GM18511 (cell line): ENCODE measurements around the gene ERV3-1.
"Not testable (repeated sequence)": the region's sequence is repeated elsewhere in the genome, so short reads cannot be mapped to it uniquely, and the experiment has no call there.

ENCODE experiments used
- ATAC-seq: cut with Tn5 transposase; IDR thresholded peaks from one replicate; pipeline ENCODE4 v1.9.1; 2021; ENCODE audit warnings: mild to moderate bottlenecking, moderate library complexity; ENCODE audit not compliant: unreplicated experiment

The ERV3-1 gene

GRCh38 chr7:65006094-65006992, at the start of gene ERV3-1:
ERV3-1 (minus strand) TSS chr7:65006687; CDS start chr7:64993026, 13,661 bp downstream.
- ATAC-seq: peak; percentile 100

- ATAC-seq: not testable (repeated sequence)
These were observed 49.3 kb upstream of the ERV3-1 start for GRCh38 chr7:65055786-65056185.

GRCh38 chr7:65054466-65054994, 48.0 kb upstream of the ERV3-1 start:
- ATAC-seq: not testable (repeated sequence)

GRCh38 chr7:65051654-65052053, 45.2 kb upstream of the ERV3-1 start:
- ATAC-seq: not testable (repeated sequence)

GRCh38 chr7:65051139-65051538, 44.7 kb upstream of the ERV3-1 start:
- ATAC-seq: not testable (repeated sequence)

- not testable (repeated sequence) for ATAC-seq
These were observed 39.8 kb upstream of the ERV3-1 start for GRCh38 chr7:65046329-65046728.

- not testable (repeated sequence) for ATAC-seq
These were observed 39.1 kb upstream of the ERV3-1 start for GRCh38 chr7:65045589-65045988.

- ATAC-seq: peak; percentile 17
These were observed 32.3 kb upstream of the ERV3-1 start for GRCh38 chr7:65038767-65039166.

GRCh38 chr7:65037740-65038688, 31.5 kb upstream of the ERV3-1 start:
- peak; percentile 90 for ATAC-seq

- ATAC-seq: not testable (repeated sequence)
These were observed 30.0 kb upstream of the ERV3-1 start for GRCh38 chr7:65036526-65036925.

- not testable (repeated sequence) for ATAC-seq
These were observed 29.0 kb upstream of the ERV3-1 start for GRCh38 chr7:65035469-65035868.

GRCh38 chr7:65034120-65034782, 27.8 kb upstream of the ERV3-1 start:
- not testable (repeated sequence) for ATAC-seq

- not testable (repeated sequence) for ATAC-seq
These were observed 26.9 kb upstream of the ERV3-1 start for GRCh38 chr7:65033391-65033790.

- ATAC-seq: not testable (repeated sequence)
These were observed 18.5 kb upstream of the ERV3-1 start for GRCh38 chr7:65025023-65025422.

- not testable (repeated sequence) for ATAC-seq
These were observed 14.5 kb upstream of the ERV3-1 start for GRCh38 chr7:65020978-65021377.

- not testable (repeated sequence) for ATAC-seq
These were observed 3.4 kb upstream of the ERV3-1 start for GRCh38 chr7:65009881-65010280.

- not testable (repeated sequence) for ATAC-seq
These were observed 2.9 kb upstream of the ERV3-1 start for GRCh38 chr7:65009394-65009793.

- peak; percentile 24 for ATAC-seq
These were observed 549 bp upstream of the ERV3-1 start for GRCh38 chr7:65007036-65007435.

GRCh38 chr7:65004575-65004974, 1.9 kb downstream of the ERV3-1 start:
- ATAC-seq: no peak

- no peak for ATAC-seq
These were observed 3.4 kb downstream of the ERV3-1 start for GRCh38 chr7:65002972-65003585.
